IPS-18c (cell line): ENCODE results near the gene ABCF1.
A peak's percentile ranks its signal among the peaks of the same experiment; 100 is the strongest.

ENCODE experiments used
- H3K4me3 ChIP-seq: 2 replicates; pipeline ENCODE4 v1.7.0; 2013; ENCODE audit warnings: low read depth, mild to moderate bottlenecking, low read length, moderate library complexity; ENCODE audit not compliant: insufficient read depth
- H3K9me3 ChIP-seq: one replicate; pipeline ENCODE4 v1.6.1; 2013; ENCODE audit warnings: mild to moderate bottlenecking, low read length, moderate library complexity; ENCODE audit not compliant: control insufficient read depth, insufficient read depth

ABCF1 gene

GRCh38 chr6:30555816-30556065 is 15.5 kb upstream of the ABCF1 start:
- peak overlapping the region; percentile 93 for H3K4me3 ChIP-seq
- no peaks in the 10 kb centered on the region for H3K9me3 ChIP-seq

GRCh38 chr6:30556066-30556905 is 15.0 kb upstream of the ABCF1 start, which contains the start of gene GNL1:
Gene GNL1, minus strand, starts transcription at chr6:30556489. Its CDS starts 286 bp downstream, at chr6:30556203.
- Histone ChIP-seq H3K4me3 (peak within 1 kb of the TSS; percentile 93), H3K9me3 (no peaks in the 10 kb centered on the region)

- Histone ChIP-seq H3K9me3 (no peaks in the 10 kb centered on the region), H3K4me3 (peak within 1 kb of the TSS; percentile 93)
These were observed 14.1 kb upstream of the ABCF1 start, which contains the start of gene PRR3 for GRCh38 chr6:30556906-30557682. Gene PRR3, plus strand, starts transcription at chr6:30557295. Its CDS starts 50 bp downstream, at chr6:30557345.

- Histone ChIP-seq H3K4me3 (peak overlapping the region; percentile 93), H3K9me3 (no peaks in the 10 kb centered on the region)
These were observed 13.6 kb upstream of the ABCF1 start for GRCh38 chr6:30557683-30557981.

- no peaks in the 10 kb centered on the region for H3K9me3 ChIP-seq
- no peak overlapping the region for H3K4me3 ChIP-seq
These were observed 10.3 kb upstream of the ABCF1 start for GRCh38 chr6:30560930-30561329.

GRCh38 chr6:30562470-30563425 is 8.5 kb upstream of the ABCF1 start:
- H3K4me3 ChIP-seq, result no peak overlapping the region
- no peaks in the 10 kb centered on the region for H3K9me3 ChIP-seq

GRCh38 chr6:30564114-30564513 is 7.1 kb upstream of the ABCF1 start:
- H3K9me3 ChIP-seq, result no peaks in the 10 kb centered on the region
- no peak overlapping the region for H3K4me3 ChIP-seq

GRCh38 chr6:30565772-30566171 is 5.5 kb upstream of the ABCF1 start:
- Histone ChIP-seq H3K4me3 (no peak overlapping the region), H3K9me3 (no peaks in the 10 kb centered on the region)

GRCh38 chr6:30568245-30568644 is 3.0 kb upstream of the ABCF1 start:
- no peak overlapping the region for H3K4me3 ChIP-seq
- no peaks in the 10 kb centered on the region for H3K9me3 ChIP-seq

GRCh38 chr6:30570263-30570662 is 979 bp upstream of the ABCF1 start:
- Histone ChIP-seq H3K4me3 (peak overlapping the region; percentile 99), H3K9me3 (no peaks in the 10 kb centered on the region)

- H3K9me3 ChIP-seq, result no peaks in the 10 kb centered on the region
- H3K4me3 ChIP-seq, result peak overlapping the region; percentile 99
These were observed 535 bp upstream of the ABCF1 start for GRCh38 chr6:30570740-30571074.

GRCh38 chr6:30571762-30572082 is 480 bp downstream of the ABCF1 start:
- H3K9me3 ChIP-seq, result no peaks in the 10 kb centered on the region
- peak overlapping the region; percentile 99 for H3K4me3 ChIP-seq

GRCh38 chr6:30572148-30572547 is 906 bp downstream of the ABCF1 start:
- H3K9me3 ChIP-seq, result no peaks in the 10 kb centered on the region
- H3K4me3 ChIP-seq, result peak overlapping the region; percentile 99

GRCh38 chr6:30573113-30573512 is 1.9 kb downstream of the ABCF1 start:
- no peak overlapping the region for H3K4me3 ChIP-seq
- H3K9me3 ChIP-seq, result no peaks in the 10 kb centered on the region

GRCh38 chr6:30578051-30578450 is 6.8 kb downstream of the ABCF1 start:
- H3K4me3 ChIP-seq, result no peak overlapping the region
- no peaks in the 10 kb centered on the region for H3K9me3 ChIP-seq

GRCh38 chr6:30583921-30584320 is 12.7 kb downstream of the ABCF1 start:
- Histone ChIP-seq H3K4me3 (no peak overlapping the region), H3K9me3 (no peaks in the 10 kb centered on the region)

- Histone ChIP-seq H3K9me3 (no peaks in the 10 kb centered on the region), H3K4me3 (no peak overlapping the region)
These were observed 18.6 kb downstream of the ABCF1 start for GRCh38 chr6:30589754-30590358.
